GM21619 (cell line): ENCODE data around the gene SPTBN1.

Source experiments
- ATAC-seq: cut with Tn5 transposase; IDR thresholded peaks from one replicate; pipeline ENCODE4 v1.9.1; 2021; ENCODE audit not compliant: unreplicated experiment

SPTBN1 gene

GRCh38 chr2:54550547-54550946 lies 94.4 kb downstream of the SPTBN1 start:
- ATAC-seq, result no peak

DNA sequence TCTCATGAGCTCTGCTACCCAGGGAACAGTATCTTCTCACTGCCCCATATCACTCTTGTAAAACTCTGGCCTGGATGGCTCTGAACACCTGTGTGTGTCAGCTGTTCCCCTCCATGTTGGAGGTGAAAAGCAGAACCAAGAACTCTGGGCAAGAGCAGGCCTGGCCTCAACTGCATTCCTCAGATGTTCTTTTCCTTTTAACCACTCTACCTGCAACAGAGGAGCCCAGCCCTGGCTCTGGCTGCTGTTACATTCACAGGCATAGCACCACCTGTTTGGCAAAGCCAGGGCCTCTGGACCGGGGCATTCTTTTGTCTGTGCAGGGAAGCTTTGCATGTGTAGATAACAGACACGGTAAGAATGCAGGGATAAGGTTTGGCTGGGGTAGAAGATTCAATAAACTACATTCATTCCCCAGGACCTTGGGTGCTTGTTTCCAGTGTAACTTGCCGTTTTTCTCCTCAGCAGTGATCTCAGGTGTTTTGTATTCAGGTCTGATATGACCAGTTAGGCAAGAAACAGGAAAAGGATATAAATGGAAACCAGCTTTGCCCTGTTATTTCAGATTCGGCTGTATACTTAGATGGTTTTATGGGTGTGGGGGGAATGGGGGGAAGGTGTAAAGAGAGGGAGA lies 95.1 kb downstream of the SPTBN1 start:
- ATAC-seq, result no peak

DNA sequence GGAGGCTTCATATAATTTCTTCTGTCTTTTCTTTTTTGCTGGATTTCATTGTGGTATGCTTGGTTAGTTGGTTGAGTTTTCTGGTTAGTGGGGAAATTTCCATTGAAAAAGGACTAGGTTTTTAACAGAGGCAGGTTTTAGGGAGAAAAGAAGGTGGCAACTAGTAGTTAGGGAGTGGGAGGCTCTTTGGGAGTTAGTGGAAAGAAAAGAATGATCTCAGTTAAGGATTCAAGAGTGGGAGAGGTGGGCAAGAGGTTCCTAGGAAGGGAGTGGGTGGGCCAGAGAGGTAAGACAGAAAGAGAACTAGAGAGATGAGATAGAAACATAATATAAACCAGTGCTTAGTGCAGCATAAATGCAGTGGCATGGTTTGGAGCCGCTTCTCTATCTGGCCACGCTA lies 96.9 kb downstream of the SPTBN1 start:
- ATAC-seq, result no peak

DNA sequence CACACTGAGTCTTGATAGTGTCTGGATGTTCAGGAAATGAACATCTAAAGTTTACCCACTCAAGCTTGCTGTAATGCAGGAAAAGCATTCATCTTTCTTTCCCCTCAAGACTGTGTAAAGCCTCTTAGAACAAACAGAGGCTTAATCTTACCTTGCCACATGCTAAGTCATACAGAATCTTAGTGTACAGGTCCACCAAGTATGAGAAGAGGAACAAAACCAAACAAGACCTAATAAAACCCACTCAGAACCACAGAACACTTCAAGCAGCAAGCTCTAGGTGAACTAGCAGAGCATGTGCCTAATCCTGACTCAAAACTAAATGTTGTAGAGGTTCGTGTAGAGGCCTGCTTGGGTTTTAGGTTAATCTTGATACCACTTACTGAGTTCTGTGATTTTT lies 97.6 kb downstream of the SPTBN1 start:
- ATAC-seq, result no peak

DNA sequence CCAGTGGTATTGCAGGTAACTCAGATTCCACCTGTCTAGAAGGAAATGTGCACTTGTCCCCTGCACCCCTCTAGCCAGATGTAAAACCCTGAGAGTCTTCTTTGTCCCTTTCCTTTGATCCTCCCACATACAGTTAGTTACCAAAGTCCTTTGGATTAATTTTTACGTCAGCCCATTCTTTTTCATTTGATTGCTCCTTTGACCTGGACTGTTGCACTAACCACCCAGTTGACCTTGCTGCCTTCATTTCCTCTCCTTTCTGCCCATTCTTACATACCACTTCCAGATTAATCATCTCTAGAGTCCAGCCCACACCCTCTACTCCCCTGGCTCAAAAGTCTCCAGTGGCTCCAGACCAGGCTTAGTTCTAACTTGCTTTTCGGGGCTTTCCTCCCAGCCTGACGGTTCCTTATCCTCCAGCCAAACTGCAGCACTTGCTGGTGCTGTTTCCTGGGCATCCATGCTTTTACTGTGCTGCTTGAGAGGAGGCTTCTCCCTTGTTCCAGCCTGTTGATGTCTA lies 99.3 kb downstream of the SPTBN1 start:
- no peak for ATAC-seq

DNA sequence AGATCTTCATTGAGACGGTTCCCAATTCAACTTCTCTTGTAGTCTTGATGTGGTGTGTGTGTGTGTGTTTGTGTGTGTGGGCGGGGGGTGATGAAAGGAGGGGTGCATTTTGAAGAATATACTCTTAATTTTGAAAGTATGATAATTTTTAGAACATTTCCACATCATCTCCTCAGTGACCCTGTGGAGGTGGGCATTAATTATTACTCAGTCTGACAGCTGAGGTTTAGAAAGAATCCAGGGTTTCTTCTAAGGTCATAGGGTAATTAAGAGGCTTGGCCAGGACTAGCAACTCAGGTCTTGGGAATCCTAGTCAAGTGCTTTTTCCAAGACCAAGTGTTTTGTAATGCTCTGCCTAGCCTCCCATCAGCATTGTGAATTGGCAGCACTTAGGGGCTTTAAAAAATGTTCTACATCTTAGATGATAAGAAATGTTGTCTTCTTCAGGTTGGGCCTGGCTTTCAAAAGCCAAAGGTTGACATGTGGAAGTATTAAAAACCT lies 100.5 kb downstream of the SPTBN1 start:
- ATAC-seq, result no peak

GRCh38 chr2:54557211-54557600 lies 101.1 kb downstream of the SPTBN1 start:
- ATAC-seq, result no peak

DNA sequence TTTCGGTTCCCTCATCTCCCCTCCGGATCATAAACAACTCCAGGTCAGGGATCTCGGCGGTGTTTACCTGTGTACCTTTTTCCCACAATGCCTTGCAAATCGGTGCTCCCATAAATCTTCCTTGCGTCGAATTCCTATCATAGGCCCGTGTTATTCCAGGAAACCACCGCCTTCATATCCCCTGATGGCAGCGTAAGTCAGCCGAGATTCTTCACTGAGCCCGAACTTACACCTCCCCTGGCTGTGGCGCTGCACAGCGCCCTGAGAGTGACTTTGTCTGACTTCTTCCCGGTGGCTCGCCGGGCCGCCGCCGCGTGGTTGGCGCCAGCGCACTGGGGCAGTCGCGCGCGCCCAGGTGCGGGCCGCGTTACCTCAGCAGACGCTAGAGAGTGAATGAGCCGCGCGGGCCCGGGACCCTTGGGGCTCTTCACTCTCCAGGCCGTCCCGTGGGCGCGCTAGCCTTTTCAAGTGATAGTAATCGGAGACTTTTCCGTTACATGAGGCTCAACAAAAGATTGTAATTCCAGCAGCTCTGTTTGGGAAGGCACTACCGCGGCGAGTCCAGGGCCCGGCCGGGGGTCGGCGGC lies 101.6 kb downstream of the SPTBN1 start:
- peak; percentile 42 for ATAC-seq

GRCh38 chr2:54558188-54559005 lies 102.3 kb downstream of the SPTBN1 start:
- ATAC-seq, result peak; percentile 48

- ATAC-seq, result no peak
These were observed 102.9 kb downstream of the SPTBN1 start for GRCh38 chr2:54559006-54559445.

DNA sequence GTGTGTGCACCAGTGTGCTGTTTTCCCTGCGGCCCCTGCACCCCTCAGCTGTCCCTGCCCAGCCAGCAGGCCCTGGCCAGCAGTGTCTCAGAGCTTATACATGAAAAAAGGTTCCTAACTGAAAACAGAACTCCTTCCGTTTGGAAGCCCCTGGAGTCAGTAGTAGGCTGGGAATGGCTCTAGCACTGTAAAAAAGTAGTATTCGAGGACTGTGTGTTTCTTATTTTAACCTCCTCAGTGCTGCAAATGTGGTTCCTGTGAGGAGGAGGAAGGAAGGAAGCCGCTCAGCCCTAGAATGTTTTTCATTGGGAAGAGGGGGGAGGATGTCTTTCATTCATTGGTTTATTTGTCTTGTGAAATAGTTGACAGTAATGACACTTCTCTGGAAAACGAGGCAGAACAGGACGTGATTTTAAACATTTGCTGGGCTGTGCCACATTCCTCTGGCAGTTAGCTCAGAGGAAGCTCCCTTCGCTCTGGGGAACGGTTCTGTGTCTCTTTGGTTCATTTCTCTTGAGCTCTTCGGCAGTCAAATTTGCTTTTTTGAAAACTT lies 103.5 kb downstream of the SPTBN1 start:
- no peak for ATAC-seq

GRCh38 chr2:54560146-54560881 lies 104.2 kb downstream of the SPTBN1 start:
- peak; percentile 36 for ATAC-seq

DNA sequence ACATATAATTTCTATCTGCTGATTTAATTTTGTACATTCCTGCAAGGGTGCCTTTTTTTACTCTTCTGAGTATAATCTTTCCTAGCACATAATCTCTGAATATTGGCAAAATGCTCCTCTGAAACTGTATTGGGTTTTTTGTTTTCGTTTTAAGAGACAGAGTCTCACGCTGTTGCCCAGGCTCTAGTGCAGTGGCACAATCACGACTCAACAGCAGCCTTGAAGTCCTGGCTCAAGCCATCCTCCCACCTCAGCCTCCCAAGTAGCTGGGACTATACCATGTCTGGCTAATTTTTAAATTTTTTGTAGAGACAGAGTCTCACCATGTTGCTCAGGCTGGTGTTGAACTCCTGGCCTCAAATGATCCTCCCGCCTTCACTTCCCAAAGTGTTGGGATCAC lies 104.9 kb downstream of the SPTBN1 start:
- no peak for ATAC-seq

DNA sequence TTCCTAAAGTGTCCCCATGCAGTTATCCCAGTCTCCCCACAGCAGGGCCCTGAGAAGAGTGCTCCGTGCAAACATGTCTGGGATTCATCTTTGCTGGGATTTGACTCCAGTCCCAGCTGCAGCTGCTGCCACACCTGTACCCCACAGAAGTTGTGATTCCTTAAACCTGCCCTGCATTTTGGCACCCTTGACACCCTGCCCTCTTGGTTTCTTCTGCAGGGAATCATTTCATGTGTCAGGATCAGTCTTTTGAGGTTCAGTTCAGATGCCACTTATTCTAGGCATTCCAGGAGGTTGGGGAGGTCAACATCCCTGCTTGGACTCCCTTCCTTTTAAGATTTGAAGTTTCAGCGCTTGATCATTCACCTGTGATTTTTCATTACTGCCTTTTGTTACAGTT lies 108.3 kb downstream of the SPTBN1 start:
- no peak for ATAC-seq

DNA sequence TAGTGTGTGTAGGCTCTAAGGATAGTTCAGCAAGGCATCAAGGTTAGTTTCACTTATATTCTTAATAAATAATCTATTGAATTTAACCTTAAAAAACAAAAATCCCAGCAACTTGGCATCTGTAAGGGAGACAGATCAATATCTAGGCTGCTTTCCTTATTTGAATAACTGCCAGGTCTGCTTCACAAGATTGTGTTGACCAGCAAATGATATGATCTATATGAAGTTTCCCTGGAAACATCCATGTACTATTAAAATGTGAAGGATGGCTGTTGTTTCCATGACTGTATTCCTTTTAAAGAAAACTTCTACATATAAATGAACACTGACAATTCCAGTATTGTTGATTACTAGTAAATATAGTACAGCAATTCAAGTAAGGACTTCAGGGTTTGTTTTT lies 109.4 kb downstream of the SPTBN1 start:
- no peak for ATAC-seq

GRCh38 chr2:54566896-54567295 lies 110.8 kb downstream of the SPTBN1 start:
- no peak for ATAC-seq

GRCh38 chr2:54568876-54569321 lies 112.8 kb downstream of the SPTBN1 start:
- peak; percentile 35 for ATAC-seq

DNA sequence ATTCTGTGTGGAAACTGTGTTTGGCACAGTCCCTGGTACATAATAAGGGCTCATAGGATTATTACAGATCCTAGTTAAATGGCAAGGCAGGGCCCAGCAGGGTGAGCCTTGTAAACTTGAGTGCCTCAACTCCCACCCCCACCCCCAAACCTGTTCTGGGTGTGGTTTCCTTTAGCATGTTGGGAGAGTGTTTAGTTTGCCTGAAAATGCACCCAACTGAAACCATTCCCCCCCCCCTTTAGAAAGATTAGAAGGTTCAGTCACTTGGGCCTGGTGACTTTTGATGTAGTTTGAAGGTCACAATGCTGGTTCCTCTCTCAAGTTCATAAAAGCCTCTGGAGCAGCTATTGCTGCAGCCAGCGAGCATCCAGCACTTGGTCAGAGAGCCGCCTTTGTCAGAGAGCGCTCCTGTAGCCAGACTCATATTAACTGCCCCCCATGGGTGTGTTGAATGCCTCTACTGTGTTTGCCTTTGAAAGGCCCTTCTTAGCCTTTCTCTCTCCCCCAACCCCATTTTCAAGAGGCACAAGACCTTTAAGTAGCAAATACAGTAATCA lies 113.7 kb downstream of the SPTBN1 start:
- no peak for ATAC-seq

- ATAC-seq, result no peak
These were observed 114.3 kb downstream of the SPTBN1 start for GRCh38 chr2:54570321-54570855.
